ENCODE results near the gene LGR6. TPM values are rescaled to one million over a fixed set of nuclear protein-coding genes. Genes with fewer than 3 reads are reported as not detected.
"Not testable (repeated sequence)": the region's sequence is repeated elsewhere in the genome, so short reads cannot be mapped to it uniquely, and the experiment has no call there.

The LGR6 gene
- total and polyA plus RNA-seq, 12 donors: 0.06 to 1.0 (median 0.18) TPM; not detected in 3

- DNase-seq: no peak
- Histone ChIP-seq H3K4me1 (replicated peaks in 1 of 2) (no peaks in the 10 kb centered on the region), H3K4me3 (no peak overlapping the region), H3K9me3 (replicated peaks in 1 of 3) (no peaks in the 10 kb centered on the region), H3K27me3 (no peaks in the 10 kb centered on the region), H3K27ac (no peak overlapping the region), H3K36me3 (replicated peaks in 1 of 2) (no peaks in the 10 kb centered on the region)
- intact Hi-C loops (cut with DNase I): no loop called here
- TF ChIP-seq POLR2A (IDR thresholded peaks at IDR 0.05) (no peak), CTCF (IDR thresholded peaks at IDR 0.05) (no peak)
- WGBS, 4 donors: 75 to 85% (median 79%) methylated on average over 7 of the region's 7 CpGs
Measured at GRCh38 chr1:202235003-202235660, 41.5 kb downstream of the LGR6 start.

- intact Hi-C loops (cut with DNase I): no loop called here
- peak; percentile 48 to 82 (median 67) for DNase-seq
Measured at GRCh38 chr1:202235856-202236837, 42.5 kb downstream of the LGR6 start.

GRCh38 chr1:202237052-202237451, 43.5 kb downstream of the LGR6 start:
- no peaks in the 10 kb centered on the region for H3K9me3 ChIP-seq (replicated peaks in 1 of 3)
- intact Hi-C loops (cut with DNase I): no loop called here
- no peak overlapping the region for H3K27ac ChIP-seq
- peak in 3 of 7 donors; percentile 38 for DNase-seq
- WGBS, 4 donors: 40 to 52% (median 43%) methylated on average over 7 to 8 of the region's 8 CpGs
- TF ChIP-seq POLR2A (IDR thresholded peaks at IDR 0.05): no peak
- peak in 3 of 6 experiments; percentile 12 to 35 (median 17) for TF ChIP-seq CTCF (IDR thresholded peaks at IDR 0.05)
- no peaks in the 10 kb centered on the region for H3K36me3 ChIP-seq (replicated peaks in 1 of 2)
- H3K27me3 ChIP-seq: no peaks in the 10 kb centered on the region
- H3K4me3 ChIP-seq: no peak overlapping the region
- H3K4me1 ChIP-seq (replicated peaks in 1 of 2): peaks cover 0 to 4% of the 10 kb centered on the region in 2 donors

More at GRCh38 chr1:202235856-202236837, 42.5 kb downstream of the LGR6 start:
- Histone ChIP-seq H3K27me3 (no peaks in the 10 kb centered on the region), H3K9me3 (replicated peaks in 1 of 3) (no peaks in the 10 kb centered on the region), H3K4me3 (no peak overlapping the region), H3K36me3 (replicated peaks in 1 of 2) (no peaks in the 10 kb centered on the region), H3K4me1 (replicated peaks in 1 of 2) (peaks cover 0 to 4% of the 10 kb centered on the region in 2 donors), H3K27ac (no peak overlapping the region)
- WGBS, 4 donors: 41 to 63% (median 47%) methylated on average over 10 to 19 of the region's 19 CpGs
- TF ChIP-seq POLR2A (IDR thresholded peaks at IDR 0.05) (no peak), CTCF (IDR thresholded peaks at IDR 0.05) (peak; percentile 71 to 88 (median 77))

GRCh38 chr1:202238914-202239313, 45.3 kb downstream of the LGR6 start:
- Histone ChIP-seq H3K9me3 (replicated peaks in 1 of 3) (no peaks in the 10 kb centered on the region), H3K4me3 (no peak overlapping the region), H3K27ac (no peak overlapping the region), H3K36me3 (replicated peaks in 1 of 2) (no peaks in the 10 kb centered on the region), H3K27me3 (no peaks in the 10 kb centered on the region), H3K4me1 (replicated peaks in 1 of 2) (peaks cover 0 to 4% of the 10 kb centered on the region in 2 donors)
- no peak for DNase-seq
- 90 to 96% (median 93%) methylated on average over 22 of the region's 22 CpGs for whole genome bisulfite sequencing, 4 donors
- TF ChIP-seq CTCF (IDR thresholded peaks at IDR 0.05): no peak
- no peak for TF ChIP-seq POLR2A (IDR thresholded peaks at IDR 0.05)
- intact Hi-C loops (cut with DNase I): no loop called here

- H3K4me3 ChIP-seq; H3K27me3 ChIP-seq; intact Hi-C loops (cut with DNase I); DNase-seq; H3K9me3 ChIP-seq (replicated peaks in 1 of 3); H3K36me3 ChIP-seq (replicated peaks in 1 of 2); H3K27ac ChIP-seq; H3K4me1 ChIP-seq (replicated peaks in 1 of 2): not testable (repeated sequence)
- WGBS, 4 donors: 51 to 68% (median 61%) methylated on average over 3 of the region's 3 CpGs
Measured at GRCh38 chr1:202240226-202240625, 46.6 kb downstream of the LGR6 start.
